Heart right ventricle (tissue), 16 donors: ENCODE measurements around the gene TAL1. TPM values are rescaled to one million over a fixed set of nuclear protein-coding genes. Genes with fewer than 3 reads are reported as not detected.

Source experiments
- ATAC-seq, 8 donors: fragments of 200-7000 bp; cut with Tn5 transposase; one replicate each; pipeline ENCODE4 v1.9.1; 2020; ENCODE audit warnings: mild to moderate bottlenecking in 8 of 8, moderate library complexity in 8 of 8, moderate number of reproducible peaks in 1 of 8
- DNase-seq, 2 donors: peaks; one replicate each; pipeline ENCODE4 v3.0.0-alpha.2; 2020
- H3K27ac ChIP-seq, 10 donors: fragments of 200-600 bp; sonication (generic) in 2 of 10; one replicate each; pipeline versions ENCODE4 v1.5.0 to v1.8.0; 2020 to 2022; ENCODE audit warnings: mild to moderate bottlenecking in 3 of 10
- H3K27me3 ChIP-seq, 7 donors: fragments of 200-600 bp; one replicate each; pipeline ENCODE4 v1.8.0; 2021 to 2022; ENCODE audit warnings: mild to moderate bottlenecking in 2 of 7
- H3K36me3 ChIP-seq, 9 donors: fragments of 200-600 bp; sonication (generic) in 1 of 9; one replicate each; pipeline versions ENCODE4 v1.5.0 to v1.8.0; 2020 to 2022; ENCODE audit warnings: mild to moderate bottlenecking in 2 of 9
- H3K4me1 ChIP-seq, 9 donors: fragments of 200-600 bp; sonication (generic) in 1 of 9; one replicate each; pipeline versions ENCODE4 v1.5.0 to v1.8.0; 2020 to 2022; ENCODE audit warnings: mild to moderate bottlenecking in 4 of 9
- H3K4me3 ChIP-seq, 10 donors: fragments of 200-600 bp; sonication (generic) in 2 of 10; one replicate each; pipeline versions ENCODE4 v1.5.0 to v1.8.0; 2020 to 2022; ENCODE audit warnings: mild to moderate bottlenecking in 7 of 10, moderate library complexity in 2 of 10
- H3K9me3 ChIP-seq, 11 donors: fragments of 200-600 bp in 10 of 11; sonication (generic) in 2 of 11; one replicate each; pipeline versions ENCODE4 v1.5.0 to v1.8.0; 2013 to 2022; ENCODE audit warnings: mild to moderate bottlenecking in 2 of 11, control low read depth in 1 of 11, moderate library complexity in 1 of 11
- CTCF ChIP-seq, 9 donors: fragments of 200-600 bp; sonication (generic) in 2 of 9; IDR thresholded peaks; one replicate each; pipeline versions ENCODE4 v1.5.0 to v1.8.0; 2021 to 2022; ENCODE audit warnings: antibody characterized with exemption in 9 of 9, mild to moderate bottlenecking in 5 of 9, moderate library complexity in 1 of 9
- WGBS, 2 donors: extraction: QIAGEN DNeasy Blood & Tissue Kit; methylation state at CpG; one replicate each; pipeline ENCODE4 v1.1.7; 2013; ENCODE audit warnings: inconsistent platforms in 1 of 2; 5-methylcytosine and 5-hydroxymethylcytosine counted together
- intact Hi-C, 10 donors: fragments of 100-400 bp; cut with DNase I; formaldehyde crosslinking; loops; one replicate each; pipeline versions ENCODE4 v1.11.1 to v1.14.2; 2022
- polyA plus RNA-seq, 2 donors: library from polyadenylated mRNA; stranded (reverse); fragments of 200-250 nt; gene quantifications; one replicate each; pipeline ENCODE4 v1.2.3, GENCODE V29; 2013
- total RNA-seq, 10 donors: library from RNA; stranded (reverse); fragmentation: NEBNext Ultra II Directional in 3 of 10; extraction: Animal tissue kit (Norgen Biotek cat#: 25700) in 3 of 10; gene quantifications; one replicate each; pipeline versions ENCODE4 v1.2.1 to v1.2.4, GENCODE V29; 2021 to 2023
- donor health status: Arrhythmogenic right ventricular cardiomyopathy.
- donor health status: ischemic (EF 13 %, LVEDD 7.1; RV severe dilation, severe dysfunction).
- donor health status: healthy with polysubstance abuse.
- donor health status: DM: no; HTN: yes; CAD: no.
- donor health status: DM: no; HTN: no; CAD: no.
- donor health status: ischemic (EF 25% LVEDD 6.9; RV normal size, moderate dysfunction).
- donor health status: ischemic (EF 25% LVEDD 5.7; RV mildly dilated, moderate dysfunction).
- donor health status: healthy.
- donor health status: DM: yes; HTN: yes; CAD: no.
- donor health status: Ischemic cardiomyopathy.
- donor health status: ischemic (EF 35%, LVEDD 5.7; RV mildly dilated, moderate dysfunction).
- donor health status: nonischemic (EF 11% LVEDD 7.7; RV severe dilation, severe dysfunction).
- donor health status: DM: yes; HTN: yes; CAD: no.
- donor health status: PGD.
- donor health status: ischemic (EF 29% LVEDD 5.4; RV normal size, mild dysfunction).
- donor health status: nonischemic (EF 23%, LVEDD 6.1; RV moderate dilation, normal function).

TAL1 gene
- total and polyA plus RNA-seq, 12 donors: 1.8 to 7.4 (median 4.0) TPM

- no peaks in the 10 kb centered on the region for H3K36me3 ChIP-seq
- intact Hi-C loops: no loop called here
- 52 to 74% methylated on average over 3 of the region's 3 CpGs for WGBS, 2 donors
These were observed 22.2 kb downstream of the TAL1 start for GRCh38 chr1:47209725-47210325.

GRCh38 chr1:47209091-47209490 is 22.9 kb downstream of the TAL1 start:
- Histone ChIP-seq H3K27ac (no peak overlapping the region), H3K4me3 (no peak overlapping the region), H3K36me3 (no peaks in the 10 kb centered on the region), H3K27me3 (peaks cover 0 to 38% (median 7%) of the 10 kb centered on the region in 7 donors), H3K4me1 (peaks cover 0 to 45% (median 21%) of the 10 kb centered on the region in 9 donors), H3K9me3 (no peaks in the 10 kb centered on the region)
- ATAC-seq (no peak), DNase-seq (no peak)
- WGBS, 2 donors: 56 to 61% methylated on average over 8 of the region's 8 CpGs
- intact Hi-C loops: no loop called here
- no peak for TF ChIP-seq CTCF (IDR thresholded peaks at IDR 0.05)

More at GRCh38 chr1:47209725-47210325, 22.2 kb downstream of the TAL1 start:
- Histone ChIP-seq H3K27ac (no peak overlapping the region), H3K4me1 (peaks cover 0 to 45% (median 21%) of the 10 kb centered on the region in 9 donors), H3K27me3 (peaks cover 0 to 34% (median 7%) of the 10 kb centered on the region in 7 donors), H3K4me3 (no peak overlapping the region), H3K9me3 (no peaks in the 10 kb centered on the region)
- TF ChIP-seq CTCF (IDR thresholded peaks at IDR 0.05): no peak
- DNase-seq (no peak), ATAC-seq (no peak)

GRCh38 chr1:47208374-47208850 is 23.6 kb downstream of the TAL1 start:
- DNase-seq: no peak
- Histone ChIP-seq H3K4me3 (no peak overlapping the region), H3K27me3 (peaks cover 0 to 38% (median 7%) of the 10 kb centered on the region in 7 donors), H3K9me3 (peaks cover 0 to 2% (median 0%) of the 10 kb centered on the region in 11 donors), H3K4me1 (peaks cover 0 to 45% (median 21%) of the 10 kb centered on the region in 9 donors), H3K36me3 (no peaks in the 10 kb centered on the region), H3K27ac (no peak overlapping the region)
- intact Hi-C loops: no loop called here
- TF ChIP-seq CTCF (IDR thresholded peaks at IDR 0.05): no peak
- ATAC-seq: no peak
- 29 to 53% methylated on average over 11 of the region's 11 CpGs for WGBS, 2 donors

- Histone ChIP-seq H3K27ac (no peak overlapping the region), H3K4me1 (peaks cover 0 to 41% (median 20%) of the 10 kb centered on the region in 9 donors), H3K4me3 (no peak overlapping the region), H3K9me3 (peaks cover 0 to 7% (median 0%) of the 10 kb centered on the region in 11 donors), H3K36me3 (no peaks in the 10 kb centered on the region), H3K27me3 (peaks cover 0 to 41% (median 7%) of the 10 kb centered on the region in 7 donors)
- no peak for DNase-seq
- TF ChIP-seq CTCF (IDR thresholded peaks at IDR 0.05): no peak
- 69 to 72% methylated on average over 8 of the region's 8 CpGs for WGBS, 2 donors
- intact Hi-C loops: no loop called here
- no peak for ATAC-seq
These were observed 24.1 kb downstream of the TAL1 start for GRCh38 chr1:47207803-47208373.
